ENCODE measurements around the gene IFT122.

Gene IFT122

DNA sequence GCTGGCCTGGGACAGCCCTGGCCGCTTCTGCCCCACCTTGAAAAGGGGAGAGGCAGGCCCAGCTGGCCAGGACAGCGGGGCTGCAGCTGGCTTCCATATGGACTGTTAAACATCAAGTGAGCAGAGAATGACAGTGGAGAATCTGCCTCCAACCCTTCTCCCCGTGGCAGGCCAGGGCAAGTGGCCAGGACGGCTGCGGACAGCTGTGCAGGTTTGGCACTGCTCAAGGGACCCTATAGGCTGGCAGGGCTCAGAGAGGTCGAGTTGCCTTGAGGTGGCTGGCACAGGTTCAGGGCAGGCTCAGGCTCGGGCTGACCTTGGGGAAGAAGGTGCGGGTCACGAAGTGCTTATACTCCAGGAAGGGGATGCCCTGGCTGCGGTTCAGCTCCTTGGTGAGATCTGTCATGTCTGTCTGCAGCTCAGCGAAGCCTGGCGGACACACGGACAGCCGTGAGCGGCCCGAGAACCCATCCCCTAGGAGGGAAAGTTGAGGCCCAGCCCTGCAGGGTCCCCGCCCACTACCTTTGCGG is 127.2 kb downstream of the IFT122 start:
- no peaks in the 10 kb centered on the region for H3K9me3 ChIP-seq (ENCODE audit: control insufficient read depth, low read length)
- no peaks in the 10 kb centered on the region for H3K36me3 ChIP-seq (ENCODE audit: control insufficient read depth, insufficient read depth, low read length)
- DNase-seq = no peak
- H3K4me3 ChIP-seq (ENCODE audit: insufficient read depth, low read depth, low read length, poor library complexity, severe bottlenecking) = no peak overlapping the region
- no peaks in the 10 kb centered on the region for H3K4me1 ChIP-seq (ENCODE audit: control insufficient read depth, insufficient read depth, low read length, poor library complexity, severe bottlenecking)
- no peaks in the 10 kb centered on the region for H3K27me3 ChIP-seq (replicated peaks; ENCODE audit: control insufficient read depth, insufficient read depth, low read length, poor library complexity, severe bottlenecking)
- H3K27ac ChIP-seq (ENCODE audit: insufficient read depth, low read length, poor library complexity, severe bottlenecking) = no peak overlapping the region

DNA sequence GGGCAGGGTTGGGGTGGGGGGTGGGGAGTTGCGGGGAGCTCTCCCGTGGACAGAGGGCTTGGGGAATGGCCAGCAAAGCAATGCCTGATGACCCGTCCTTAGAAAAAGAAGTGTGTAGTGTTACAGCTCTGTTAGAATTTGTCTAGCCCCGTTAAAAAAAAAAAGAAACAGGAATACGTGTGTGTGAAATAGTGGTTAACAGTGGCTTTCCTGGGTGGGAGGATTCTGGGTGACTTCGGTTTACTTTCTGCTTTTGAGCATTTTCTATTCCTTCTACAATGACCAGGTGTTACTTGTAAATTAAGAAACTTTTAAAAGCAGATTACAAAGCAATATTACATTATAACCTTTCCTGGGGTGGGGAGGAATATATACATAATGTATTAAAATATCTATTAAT is 127.9 kb downstream of the IFT122 start:
- Histone ChIP-seq H3K4me1 (ENCODE audit: control insufficient read depth, insufficient read depth, low read length, poor library complexity, severe bottlenecking) (no peaks in the 10 kb centered on the region), H3K27me3 (replicated peaks; ENCODE audit: control insufficient read depth, insufficient read depth, low read length, poor library complexity, severe bottlenecking) (no peaks in the 10 kb centered on the region), H3K9me3 (ENCODE audit: control insufficient read depth, low read length) (no peaks in the 10 kb centered on the region), H3K36me3 (ENCODE audit: control insufficient read depth, insufficient read depth, low read length) (no peaks in the 10 kb centered on the region), H3K27ac (ENCODE audit: insufficient read depth, low read length, poor library complexity, severe bottlenecking) (no peak overlapping the region), H3K4me3 (ENCODE audit: insufficient read depth, low read depth, low read length, poor library complexity, severe bottlenecking) (no peak overlapping the region)
- no peak for DNase-seq

DNA sequence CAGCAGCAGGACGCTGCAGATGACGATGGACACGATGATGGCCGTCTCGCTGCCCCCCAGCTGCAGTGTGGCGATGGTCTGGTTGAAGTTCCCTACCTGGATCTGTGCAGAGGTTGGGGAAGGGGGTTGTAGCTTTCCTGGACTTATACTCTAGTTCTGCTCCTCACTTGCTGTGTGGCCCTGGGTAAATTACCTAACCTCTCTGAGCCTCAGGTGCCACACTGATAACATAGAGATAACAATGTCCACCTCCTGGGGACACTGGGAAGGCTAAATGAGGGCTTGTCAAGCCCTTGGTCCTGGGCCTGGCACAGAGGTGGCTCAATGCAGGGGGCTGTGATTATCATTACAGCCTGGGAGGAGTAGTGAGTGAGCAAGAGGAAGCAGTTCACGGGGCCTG is 129.8 kb downstream of the IFT122 start:
- no peaks in the 10 kb centered on the region for H3K36me3 ChIP-seq (ENCODE audit: control insufficient read depth, insufficient read depth, low read length)
- H3K4me3 ChIP-seq (ENCODE audit: insufficient read depth, low read depth, low read length, poor library complexity, severe bottlenecking) = no peak overlapping the region
- peaks cover under 1% of the 10 kb centered on the region for H3K4me1 ChIP-seq (ENCODE audit: control insufficient read depth, insufficient read depth, low read length, poor library complexity, severe bottlenecking)
- no peak overlapping the region for H3K27ac ChIP-seq (ENCODE audit: insufficient read depth, low read length, poor library complexity, severe bottlenecking)
- no peaks in the 10 kb centered on the region for H3K27me3 ChIP-seq (replicated peaks; ENCODE audit: control insufficient read depth, insufficient read depth, low read length, poor library complexity, severe bottlenecking)
- no peak for DNase-seq
- H3K9me3 ChIP-seq (ENCODE audit: control insufficient read depth, low read length) = no peaks in the 10 kb centered on the region
